ENCODE data around the gene EIF2AK3.

DNA sequence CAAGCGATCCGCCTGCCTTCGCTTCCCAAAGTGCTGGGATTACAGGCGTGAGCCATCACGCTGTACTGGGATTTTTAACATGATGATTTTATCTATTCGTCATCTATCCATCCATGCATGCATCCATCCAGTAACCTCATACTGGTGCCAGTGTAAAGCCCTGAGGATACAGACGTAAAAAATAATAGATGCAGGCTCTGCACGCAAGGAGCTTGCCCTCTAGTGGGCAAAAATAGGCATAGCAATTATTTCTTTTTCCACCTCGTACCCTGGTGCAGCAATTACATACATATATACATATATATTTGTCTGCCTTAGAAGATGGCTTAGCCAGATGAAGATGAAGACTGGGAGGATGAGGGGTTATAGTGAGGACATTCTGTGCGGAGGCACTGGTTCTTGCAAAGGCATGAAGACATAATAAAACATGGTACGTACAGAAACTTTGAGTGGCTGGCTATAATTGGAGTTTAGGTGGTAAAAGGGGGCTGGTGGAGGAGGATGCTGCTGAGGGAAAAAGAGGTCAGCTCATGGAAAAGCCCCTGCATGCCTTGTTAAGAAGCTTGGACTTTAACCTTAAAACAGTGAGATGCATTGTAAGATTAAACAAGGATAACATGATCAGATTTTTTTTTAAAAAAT lies 44.6 kb upstream of the EIF2AK3 start:
- TF ChIP-seq POLR2A (IDR thresholded peaks at IDR 0.05) = no peak
- no peak for TF ChIP-seq POLR2AphosphoS5 (IDR thresholded peaks at IDR 0.05)
- TF ChIP-seq CTCF (IDR thresholded peaks at IDR 0.05) = peak in 5 of 7 experiments; percentile 62 to 95 (median 81)

All from stomach (tissue), 4 donors.